ENCODE results near the gene PLEKHG2.

DNA sequence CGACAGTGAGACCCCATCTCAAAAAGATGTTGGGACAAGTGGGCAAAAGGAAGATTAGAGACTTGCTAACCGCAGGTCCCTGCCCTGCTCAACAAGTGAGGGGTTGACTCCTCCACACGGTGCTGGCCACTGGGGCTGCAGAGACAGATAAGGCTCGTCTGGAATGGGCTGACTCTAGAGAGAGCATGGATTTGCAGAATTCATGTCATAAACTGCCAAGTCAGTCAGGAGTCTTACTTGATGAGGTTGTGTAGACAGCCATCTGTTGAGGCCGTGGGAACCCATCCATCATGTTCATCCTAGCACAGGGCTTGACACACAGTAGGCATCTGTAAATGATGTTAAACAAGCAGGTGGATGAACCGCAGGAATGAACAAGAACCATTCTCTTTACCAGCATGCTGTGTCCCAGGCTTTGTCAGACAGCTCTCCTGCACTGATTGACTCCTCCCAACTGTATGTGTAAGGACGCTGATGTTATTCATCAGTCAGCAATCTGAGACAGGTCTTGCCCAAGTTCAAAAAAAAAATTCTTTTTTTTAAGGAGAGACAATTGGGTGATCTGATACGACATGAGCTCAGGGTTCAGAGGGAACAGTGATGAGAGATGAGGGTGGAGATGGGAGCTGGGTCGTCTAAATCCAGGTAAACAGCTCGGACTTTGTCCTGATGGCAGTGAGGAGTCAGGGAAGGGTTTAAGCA is 30.4 kb upstream of the PLEKHG2 start:
- TF ChIP-seq, protein P1, sequence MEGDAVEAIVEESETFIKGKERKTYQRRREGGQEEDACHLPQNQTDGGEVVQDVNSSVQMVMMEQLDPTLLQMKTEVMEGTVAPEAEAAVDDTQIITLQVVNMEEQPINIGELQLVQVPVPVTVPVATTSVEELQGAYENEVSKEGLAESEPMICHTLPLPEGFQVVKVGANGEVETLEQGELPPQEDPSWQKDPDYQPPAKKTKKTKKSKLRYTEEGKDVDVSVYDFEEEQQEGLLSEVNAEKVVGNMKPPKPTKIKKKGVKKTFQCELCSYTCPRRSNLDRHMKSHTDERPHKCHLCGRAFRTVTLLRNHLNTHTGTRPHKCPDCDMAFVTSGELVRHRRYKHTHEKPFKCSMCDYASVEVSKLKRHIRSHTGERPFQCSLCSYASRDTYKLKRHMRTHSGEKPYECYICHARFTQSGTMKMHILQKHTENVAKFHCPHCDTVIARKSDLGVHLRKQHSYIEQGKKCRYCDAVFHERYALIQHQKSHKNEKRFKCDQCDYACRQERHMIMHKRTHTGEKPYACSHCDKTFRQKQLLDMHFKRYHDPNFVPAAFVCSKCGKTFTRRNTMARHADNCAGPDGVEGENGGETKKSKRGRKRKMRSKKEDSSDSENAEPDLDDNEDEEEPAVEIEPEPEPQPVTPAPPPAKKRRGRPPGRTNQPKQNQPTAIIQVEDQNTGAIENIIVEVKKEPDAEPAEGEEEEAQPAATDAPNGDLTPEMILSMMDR (IDR thresholded peaks at IDR 0.05), result no peak
- no peak for TF ChIP-seq POLR2A (IDR thresholded peaks at IDR 0.05)
